ENCODE results near the gene GRB10. TPM values are rescaled to one million over a fixed set of nuclear protein-coding genes. Genes with fewer than 3 reads are reported as not detected.

The GRB10 gene
- total and polyA plus RNA-seq, 2 of the 8 experiments (the other 6 are each of a cell fraction or from before 2014, with no cell fraction given), result 35.7 to 97.0 TPM

DNA sequence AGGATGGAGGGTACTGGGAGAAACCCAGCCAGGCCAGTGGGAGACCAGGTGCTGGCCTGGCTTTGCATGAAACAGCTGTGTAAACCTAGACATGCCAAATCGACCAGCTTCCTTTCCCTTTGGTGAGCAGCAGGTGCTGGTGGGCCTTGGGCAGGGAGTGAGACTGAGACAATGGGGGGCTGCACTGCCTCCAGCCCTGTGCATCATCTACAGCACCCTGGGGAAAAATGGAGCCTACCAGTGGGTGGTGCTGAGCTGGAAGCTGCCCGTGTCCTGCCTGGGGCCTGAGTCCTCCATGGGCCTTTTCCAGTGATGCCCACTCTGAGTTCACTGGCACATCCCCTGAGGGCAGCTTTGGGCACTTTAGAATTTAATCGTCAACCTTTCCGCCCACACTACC is 198.3 kb downstream of the GRB10 start:
- H3K4me3 ChIP-seq (ENCODE audit: extremely low read depth in 1 of 4, insufficient read depth in 2 of 4, low read depth in 3 of 4, low read length in 4 of 4), result no peak overlapping the region
- ChIA-PET POLR2A (ENCODE audit: partially characterized antibody) (no interaction called here), CTCF (ENCODE audit: partially characterized antibody) (interaction anchor here (1.1 to 1.6 kb wide), 3 partner anchors 10 to 40 kb away, joined by 3 to 6 read pairs (median 4); no protein-coding TSS in a partner anchor)
- no peak overlapping the region for H4K91ac ChIP-seq (replicated peaks; ENCODE audit: insufficient read length, low read length)
- no peaks in the 10 kb centered on the region for H3K36me3 ChIP-seq (ENCODE audit: control insufficient read depth in 2 of 4, insufficient read depth in 4 of 4, low read length in 3 of 4)
- H3K79me1 ChIP-seq (ENCODE audit: low read depth, low read length), result no peaks in the 10 kb centered on the region
- no peak overlapping the region for H2BK12ac ChIP-seq (ENCODE audit: low read depth, low read length)
- no peaks in the 10 kb centered on the region for H3K79me2 ChIP-seq (ENCODE audit: control insufficient read depth in 1 of 2, insufficient read depth in 2 of 2, low read length in 2 of 2)
- no peak overlapping the region for H3K9ac ChIP-seq (replicated peaks in 1 of 4; ENCODE audit: extremely low read depth in 1 of 4, low read depth in 3 of 4, low read length in 3 of 4)
- H4K5ac ChIP-seq (ENCODE audit: insufficient read length, low read depth, low read length), result no peak overlapping the region
- no peak overlapping the region for H3K4ac ChIP-seq (replicated peaks; ENCODE audit: insufficient read length, low read depth, low read length)
- no peak overlapping the region; the same call in 1 of the 2 replicates for H4K8ac ChIP-seq (ENCODE audit: extremely low read depth, insufficient read depth, low read length)
- peaks cover 12 to 15% of the 10 kb centered on the region in 2 experiments for H3K9me3 ChIP-seq (ENCODE audit: insufficient read depth in 2 of 2, low read depth in 1 of 2, low read length in 1 of 2)
- TF ChIP-seq SIX5 (IDR thresholded peaks at IDR 0.05; ENCODE audit: low read depth, low read length), result no peak
- no peak for TF ChIP-seq BACH1 (IDR thresholded peaks at IDR 0.05; ENCODE audit: low read length)
- TF ChIP-seq RFX5 (IDR thresholded peaks at IDR 0.05; ENCODE audit: borderline replicate concordance, low read depth, low read length), result no peak
- TF ChIP-seq SIRT6 (IDR thresholded peaks at IDR 0.05; ENCODE audit: low read length), result no peak
- no peak for TF ChIP-seq PHF8 (conservative IDR thresholded peaks at IDR 0.05; ENCODE audit: low read depth, low read length)
- TF ChIP-seq SP2 (IDR thresholded peaks at IDR 0.05; ENCODE audit: low read length), result no peak
- H3K23ac ChIP-seq (ENCODE audit: insufficient read length), result no peak overlapping the region
- no peak overlapping the region for H3K18ac ChIP-seq (ENCODE audit: extremely low read depth, low read length)
- no peak overlapping the region for H2AK5ac ChIP-seq (ENCODE audit: low read depth, low read length)
- no peaks in the 10 kb centered on the region for H3K23me2 ChIP-seq (ENCODE audit: low read depth, low read length)
- no peak overlapping the region for H3K56ac ChIP-seq (replicated peaks; ENCODE audit: insufficient read length, low read depth, low read length)
- DNase-seq (ENCODE audit: low read depth in 1 of 2, low spot score in 2 of 2) (no peak), FAIRE-seq (no peak)
- no peak overlapping the region for H3K27ac ChIP-seq (ENCODE audit: low read depth, low read length)
- H3K27me3 ChIP-seq (replicated peaks in 1 of 4; ENCODE audit: control insufficient read depth in 3 of 4, extremely low read depth in 1 of 4, insufficient read depth in 3 of 4, low read length in 3 of 4), result no peaks in the 10 kb centered on the region
- H3K4me1 ChIP-seq (replicated peaks in 1 of 4; ENCODE audit: control insufficient read depth in 3 of 4, insufficient read depth in 4 of 4, low read length in 3 of 4), result no peaks in the 10 kb centered on the region
- H4K20me1 ChIP-seq (replicated peaks in 1 of 2; ENCODE audit: control insufficient read depth in 1 of 2, insufficient read depth in 2 of 2, low read length in 2 of 2), result no peaks in the 10 kb centered on the region
- no peak overlapping the region for H2BK15ac ChIP-seq (ENCODE audit: low read length)
- no peak overlapping the region for H2BK5ac ChIP-seq (ENCODE audit: low read depth, low read length)
- no peak overlapping the region for H2BK120ac ChIP-seq (replicated peaks; ENCODE audit: low read depth, low read length)
- no peak overlapping the region for H3K14ac ChIP-seq (ENCODE audit: insufficient read length)
- H2BK20ac ChIP-seq (ENCODE audit: low read length), result no peak overlapping the region
- WGBS, 2 experiments (ENCODE audit: extremely low coverage in 1 of 2, insufficient coverage in 1 of 2, insufficient read length in 1 of 2, insufficient replicate concordance in 2 of 2, low coverage in 1 of 2, low lambda C conversion rate in 2 of 2, missing lambda C conversion rate in 1 of 2), result 91% methylated on average over 4 of the region's 4 CpGs; no CpG with 5 or more reads in 1 of the 2 experiments
- H2AFZ ChIP-seq (ENCODE audit: low read length), result no peak overlapping the region
- no peak overlapping the region for H3K4me2 ChIP-seq (ENCODE audit: insufficient read depth in 1 of 2, low read depth in 2 of 2, low read length in 2 of 2)

Measured in H1 (cell line).